H9 (cell line): ENCODE measurements around the gene MYBBP1A. TPM values are rescaled to one million over a fixed set of nuclear protein-coding genes. Genes with fewer than 3 reads are reported as not detected.

Source experiments
- DNase-seq: peaks from one replicate; pipeline ENCODE4 v3.0.0-alpha.2; 2017
- H2AFZ ChIP-seq: one replicate; pipeline ENCODE4 v1.6.1; 2013; ENCODE audit warnings: mild to moderate bottlenecking, low read length, control low read depth, moderate library complexity
- H2AK5ac ChIP-seq: 2 replicates; pipeline ENCODE4 v1.6.1; 2013; ENCODE audit warnings: low read length, control low read depth, mixed read lengths; ENCODE audit not compliant: insufficient read length
- H2BK120ac ChIP-seq: one replicate; pipeline ENCODE4 v1.6.1; 2013; ENCODE audit warnings: low read depth, mild to moderate bottlenecking, low read length, control low read depth, inconsistent platforms; ENCODE audit not compliant: poor library complexity, severe bottlenecking
- H2BK12ac ChIP-seq: 2 replicates; pipeline ENCODE4 v1.6.1; 2013; ENCODE audit warnings: low read length, control low read depth, mixed read lengths, low read depth; ENCODE audit not compliant: insufficient read length
- H2BK15ac ChIP-seq: 2 replicates; pipeline ENCODE4 v1.6.1; 2013; ENCODE audit warnings: low read depth, low read length, control low read depth
- H2BK20ac ChIP-seq: one replicate; pipeline ENCODE4 v1.6.1; 2013; ENCODE audit warnings: low read depth, mild to moderate bottlenecking, low read length, control low read depth, inconsistent platforms; ENCODE audit not compliant: poor library complexity, severe bottlenecking
- H2BK5ac ChIP-seq: 2 replicates; pipeline ENCODE4 v1.6.1; 2013; ENCODE audit warnings: low read length, control low read depth, mixed read lengths; ENCODE audit not compliant: insufficient read length
- H3K14ac ChIP-seq: 2 replicates; pipeline ENCODE4 v1.6.1; 2013; ENCODE audit warnings: low read length, control low read depth; ENCODE audit not compliant: insufficient read depth
- H3K18ac ChIP-seq: 2 replicates; pipeline ENCODE4 v1.6.1; 2013; ENCODE audit warnings: low read depth, mild to moderate bottlenecking, mixed read lengths, low read length, control low read depth; ENCODE audit not compliant: insufficient read length
- H3K23ac ChIP-seq: 2 replicates; pipeline ENCODE4 v1.6.1; 2013; ENCODE audit warnings: low read length, control low read depth, mixed read lengths, low read depth; ENCODE audit not compliant: insufficient read length
- H3K23me2 ChIP-seq: 2 replicates; pipeline ENCODE4 v1.6.1; 2013; ENCODE audit warnings: low read depth, mild to moderate bottlenecking, mixed read lengths, low read length, control low read depth; ENCODE audit not compliant: insufficient read length, poor library complexity, severe bottlenecking
- H3K27ac ChIP-seq: 2 replicates; pipeline ENCODE4 v1.5.1; 2013; ENCODE audit warnings: low read length, control low read depth, mixed read lengths, low read depth; ENCODE audit not compliant: insufficient read length
- H3K27me3 ChIP-seq: 2 replicates; pipeline ENCODE4 v1.6.1; 2013; ENCODE audit warnings: low read length, control low read depth, inconsistent platforms; ENCODE audit not compliant: insufficient read depth
- H3K4ac ChIP-seq: 2 replicates; pipeline ENCODE4 v1.6.1; 2013; ENCODE audit warnings: low read depth, mild to moderate bottlenecking, control low read depth, inconsistent platforms, low read length, moderate library complexity
- H3K4me1 ChIP-seq: 2 replicates; pipeline ENCODE4 v1.6.1; 2013; ENCODE audit warnings: low read length, control low read depth, inconsistent platforms; ENCODE audit not compliant: insufficient read depth
- H3K4me2 ChIP-seq: 2 replicates; pipeline ENCODE4 v1.6.1; 2013; ENCODE audit warnings: low read length, control low read depth, mixed read lengths; ENCODE audit not compliant: insufficient read length, insufficient read depth
- H3K56ac ChIP-seq: 2 replicates; pipeline ENCODE4 v1.6.1; 2013; ENCODE audit warnings: low read depth, mild to moderate bottlenecking, mixed read lengths, low read length, control low read depth; ENCODE audit not compliant: insufficient read length
- H3K79me1 ChIP-seq: 2 replicates; pipeline ENCODE4 v1.6.1; 2013; ENCODE audit warnings: low read depth, mild to moderate bottlenecking, moderate library complexity, low read length, control low read depth, inconsistent platforms; ENCODE audit not compliant: insufficient read depth, poor library complexity, severe bottlenecking
- H3K79me2 ChIP-seq: 2 replicates; pipeline ENCODE4 v1.6.1; 2013; ENCODE audit warnings: low read length, control low read depth, inconsistent platforms; ENCODE audit not compliant: insufficient read depth
- H3K9ac ChIP-seq: 2 replicates; pipeline ENCODE4 v1.6.1; 2013; ENCODE audit warnings: low read length, control low read depth, mixed read lengths; ENCODE audit not compliant: insufficient read length; ENCODE audit errors: extremely low read depth
- H3K9me3 ChIP-seq: one replicate; pipeline ENCODE4 v1.6.1; 2013; ENCODE audit warnings: low read depth, low read length, inconsistent platforms; ENCODE audit not compliant: control insufficient read depth
- H3T11ph ChIP-seq: one replicate; pipeline ENCODE4 v1.6.1; 2013; ENCODE audit warnings: mild to moderate bottlenecking, low read length, control low read depth, inconsistent platforms
- H4K20me1 ChIP-seq: one replicate; pipeline ENCODE4 v1.6.1; 2013; ENCODE audit not compliant: control insufficient read depth, insufficient read length, insufficient read depth
- H4K5ac ChIP-seq: 2 replicates; pipeline ENCODE4 v1.6.1; 2013; ENCODE audit warnings: low read depth, mild to moderate bottlenecking, mixed read lengths, low read length, control low read depth; ENCODE audit not compliant: insufficient read length
- H4K8ac ChIP-seq: replicated peaks from 2 replicates; pipeline ENCODE4 v1.6.1; 2013; ENCODE audit warnings: low read length, control low read depth, mixed read lengths, low read depth; ENCODE audit not compliant: insufficient read length
- H4K91ac ChIP-seq: 2 replicates; pipeline ENCODE4 v1.6.1; 2013; ENCODE audit warnings: low read depth, mild to moderate bottlenecking, moderate library complexity, mixed read lengths, low read length, control low read depth; ENCODE audit not compliant: insufficient read length
- H3K27ac Mint-ChIP-seq, 3 experiments: 2 replicates in 2 of 3; 3 replicates in 1 of 3; pipeline ENCODE4 v1.8.0; 2020 to 2021; ENCODE audit warnings: mixed read lengths in 3 of 3, mild to moderate bottlenecking in 1 of 3, moderate library complexity in 1 of 3
- H3K27me3 Mint-ChIP-seq: 2 replicates; pipeline ENCODE4 v1.8.0; 2021; ENCODE audit warnings: low read depth, mild to moderate bottlenecking, moderate library complexity, mixed read lengths
- H3K36me3 Mint-ChIP-seq, 3 experiments: 2 replicates in 2 of 3; 3 replicates in 1 of 3; pipeline ENCODE4 v1.8.0; 2020 to 2021; ENCODE audit warnings: low read depth in 3 of 3, mixed read lengths in 3 of 3; ENCODE audit not compliant: insufficient read depth in 1 of 3
- H3K4me1 Mint-ChIP-seq, 2 experiments: 2 replicates each; pipeline ENCODE4 v1.8.0; 2020; ENCODE audit warnings: mixed read lengths in 2 of 2
- H3K4me3 Mint-ChIP-seq, 2 experiments: 2 replicates in 1 of 2; 3 replicates in 1 of 2; pipeline ENCODE4 v1.8.0; 2020 to 2021; ENCODE audit warnings: mild to moderate bottlenecking in 2 of 2, mixed read lengths in 2 of 2, moderate library complexity in 1 of 2
- H3K9me3 Mint-ChIP-seq, 2 experiments: 2 replicates in 1 of 2; 3 replicates in 1 of 2; pipeline ENCODE4 v1.8.0; 2020; ENCODE audit warnings: mild to moderate bottlenecking in 2 of 2, mixed read lengths in 2 of 2, moderate library complexity in 1 of 2
- WGBS: extraction: QIAGEN DNeasy Blood & Tissue Kit; methylation state at CpG from one replicate; pipeline ENCODE4 v1.1.7; 2013; ENCODE audit warnings: missing lambda C conversion rate, low lambda C conversion rate, mixed read lengths; ENCODE audit not compliant: insufficient read length; ENCODE audit errors: extremely low coverage; 5-methylcytosine and 5-hydroxymethylcytosine counted together
- total RNA-seq: library from RNA; stranded (reverse); gene quantifications from 2 replicates; pipeline ENCODE4 v1.2.1, GENCODE V29; 2021
- TF ChIP-seq, protein P1 (sequence below): fragments of 200-600 bp; sonication (generic); conservative IDR thresholded peaks from 3 replicates; pipeline ENCODE4 v1.8.0; 2021; ENCODE audit warnings: antibody characterized with exemption, mild to moderate bottlenecking

MYBBP1A gene
- total RNA-seq, 1 experiment from 2014 or later, result 181 TPM

DNA sequence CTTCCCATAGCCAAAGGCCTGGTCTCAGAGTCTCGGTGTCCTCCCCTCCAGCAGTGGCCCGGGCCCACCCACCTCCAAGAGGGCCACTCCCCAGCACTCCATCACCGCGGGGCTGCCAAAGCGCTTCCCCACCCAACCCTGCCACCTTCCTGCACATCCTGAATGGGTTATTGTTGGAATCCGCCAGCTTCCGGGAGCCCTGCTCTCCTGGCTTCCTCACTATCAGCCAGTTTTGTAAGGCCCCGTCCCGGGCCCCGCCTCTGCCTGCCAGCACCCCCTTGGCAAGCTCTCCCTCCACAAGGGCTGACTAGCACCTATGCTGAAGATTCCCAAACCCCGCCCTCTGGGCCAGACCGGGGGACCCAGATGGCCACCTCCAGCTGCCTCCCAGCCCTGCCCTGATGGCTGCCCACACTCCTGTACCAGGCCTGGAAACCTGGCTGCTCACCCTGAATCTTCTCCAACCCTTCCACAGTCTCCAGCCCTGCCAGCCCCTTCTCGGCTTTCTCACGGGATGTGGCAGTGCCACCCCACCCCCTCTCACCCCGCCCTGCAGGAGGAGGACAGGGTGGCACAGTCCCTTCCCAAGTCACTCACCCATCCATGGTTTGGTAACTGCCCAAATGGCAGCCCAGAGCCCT, 14.4 kb downstream of the MYBBP1A start:
- H2BK20ac ChIP-seq, result no peak overlapping the region
- H2AFZ ChIP-seq, result no peak overlapping the region
- H3K79me1 ChIP-seq, result no peaks in the 10 kb centered on the region
- H2BK12ac ChIP-seq, result no peak overlapping the region
- H2BK15ac ChIP-seq, result no peak overlapping the region
- H3K4ac ChIP-seq, result no peak overlapping the region
- H3K23ac ChIP-seq, result no peak overlapping the region
- WGBS, result no CpG with 5 or more reads among the region's 15 CpGs
- no peak overlapping the region for H3K9ac ChIP-seq
- no peaks in the 10 kb centered on the region for H3K79me2 ChIP-seq
- H3K4me1 Mint-ChIP-seq, result peaks cover 10 to 11% of the 10 kb centered on the region in 2 experiments
- peaks cover 5% of the 10 kb centered on the region for H4K20me1 ChIP-seq
- H3K9me3 Mint-ChIP-seq, result no peaks in the 10 kb centered on the region
- DNase-seq, result no peak
- H2BK5ac ChIP-seq, result no peak overlapping the region
- H4K8ac ChIP-seq, result no peak overlapping the region
- H4K5ac ChIP-seq, result no peak overlapping the region
- H3K23me2 ChIP-seq, result no peaks in the 10 kb centered on the region
- H3K27me3 ChIP-seq, result no peaks in the 10 kb centered on the region
- no peak overlapping the region for H3K14ac ChIP-seq
- H2AK5ac ChIP-seq, result no peak overlapping the region
- H3K4me3 Mint-ChIP-seq, result no peak overlapping the region
- no peak overlapping the region for H3T11ph ChIP-seq
- no peak overlapping the region for H3K18ac ChIP-seq
- TF ChIP-seq, protein P1, sequence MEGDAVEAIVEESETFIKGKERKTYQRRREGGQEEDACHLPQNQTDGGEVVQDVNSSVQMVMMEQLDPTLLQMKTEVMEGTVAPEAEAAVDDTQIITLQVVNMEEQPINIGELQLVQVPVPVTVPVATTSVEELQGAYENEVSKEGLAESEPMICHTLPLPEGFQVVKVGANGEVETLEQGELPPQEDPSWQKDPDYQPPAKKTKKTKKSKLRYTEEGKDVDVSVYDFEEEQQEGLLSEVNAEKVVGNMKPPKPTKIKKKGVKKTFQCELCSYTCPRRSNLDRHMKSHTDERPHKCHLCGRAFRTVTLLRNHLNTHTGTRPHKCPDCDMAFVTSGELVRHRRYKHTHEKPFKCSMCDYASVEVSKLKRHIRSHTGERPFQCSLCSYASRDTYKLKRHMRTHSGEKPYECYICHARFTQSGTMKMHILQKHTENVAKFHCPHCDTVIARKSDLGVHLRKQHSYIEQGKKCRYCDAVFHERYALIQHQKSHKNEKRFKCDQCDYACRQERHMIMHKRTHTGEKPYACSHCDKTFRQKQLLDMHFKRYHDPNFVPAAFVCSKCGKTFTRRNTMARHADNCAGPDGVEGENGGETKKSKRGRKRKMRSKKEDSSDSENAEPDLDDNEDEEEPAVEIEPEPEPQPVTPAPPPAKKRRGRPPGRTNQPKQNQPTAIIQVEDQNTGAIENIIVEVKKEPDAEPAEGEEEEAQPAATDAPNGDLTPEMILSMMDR, result no peak
- peaks cover under 1% of the 10 kb centered on the region; the same call in 1 of the 2 replicates for H3K27me3 Mint-ChIP-seq
- H3K9me3 ChIP-seq, result no peaks in the 10 kb centered on the region
- H3K27ac Mint-ChIP-seq, result no peak overlapping the region
- peaks cover 21 to 75% (median 51%) of the 10 kb centered on the region in 3 experiments for H3K36me3 Mint-ChIP-seq
- H3K56ac ChIP-seq, result no peak overlapping the region
- no peak overlapping the region for H4K91ac ChIP-seq
- H3K4me1 ChIP-seq, result no peaks in the 10 kb centered on the region; the same call in 1 of the 2 replicates
- H3K4me2 ChIP-seq, result no peak overlapping the region
- H2BK120ac ChIP-seq, result no peak overlapping the region
- H3K27ac ChIP-seq, result no peak overlapping the region
